Keratinocyte (primary cell): ENCODE measurements around the gene SEL1L3. TPM values are rescaled to one million over a fixed set of nuclear protein-coding genes. Genes with fewer than 3 reads are reported as not detected.

Experiments used
- DNase-seq: peaks from one replicate; pipeline ENCODE4 v3.0.0-alpha.2; 2011; ENCODE audit warnings: low read depth, missing footprints, low spot score
- FAIRE-seq: peaks from 2 replicates; lab custom pipeline; 2011; peaks lifted over from hg19 to GRCh38; lab: Jason Lieb, UNC
- H2AFZ ChIP-seq: 2 replicates; pipeline ENCODE4 v1.6.0; 2012; ENCODE audit warnings: low read length, control low read depth, inconsistent platforms; ENCODE audit not compliant: control insufficient read depth
- H3K27ac ChIP-seq: 2 replicates; pipeline ENCODE4 v1.5.1; 2011; ENCODE audit warnings: low read length; ENCODE audit not compliant: control insufficient read depth, insufficient read depth
- H3K27me3 ChIP-seq: 3 replicates; pipeline ENCODE4 v1.6.0; 2011; ENCODE audit warnings: low read length; ENCODE audit not compliant: control insufficient read depth, insufficient read depth; ENCODE audit errors: extremely low read depth
- H3K36me3 ChIP-seq, 2 experiments: 2 replicates in 1 of 2; 3 replicates in 1 of 2; pipeline ENCODE4 v1.5.1; 2011; ENCODE audit warnings: low read length in 2 of 2, mild to moderate bottlenecking in 1 of 2; ENCODE audit not compliant: control insufficient read depth in 2 of 2, insufficient read depth in 2 of 2; ENCODE audit errors: extremely low read depth in 1 of 2
- H3K4me1 ChIP-seq: 3 replicates; pipeline ENCODE4 v1.5.1; 2011; ENCODE audit warnings: low read length; ENCODE audit not compliant: control insufficient read depth, insufficient read depth; ENCODE audit errors: extremely low read depth
- H3K4me2 ChIP-seq: 3 replicates; pipeline ENCODE4 v1.6.0; 2011; ENCODE audit warnings: low read depth, low read length; ENCODE audit not compliant: control insufficient read depth, insufficient read depth; ENCODE audit errors: extremely low read depth
- H3K4me3 ChIP-seq, 3 experiments: fragments of 200-600 bp in 1 of 3; sonication (generic) in 1 of 3; 2 replicates in 2 of 3; 3 replicates in 1 of 3; pipeline ENCODE4 v1.5.1; 2011 to 2016; ENCODE audit warnings: low read length in 3 of 3, mild to moderate bottlenecking in 3 of 3, control low read depth in 2 of 3, inconsistent platforms in 1 of 3, low read depth in 1 of 3, mixed read lengths in 1 of 3, mixed run types in 1 of 3, moderate library complexity in 1 of 3; ENCODE audit not compliant: control insufficient read depth in 2 of 3, insufficient read depth in 2 of 3; ENCODE audit errors: extremely low read depth in 1 of 3
- H3K79me2 ChIP-seq: 2 replicates; pipeline ENCODE4 v1.6.0; 2012; ENCODE audit warnings: low read length; ENCODE audit not compliant: control insufficient read depth, insufficient read depth
- H3K9ac ChIP-seq: 3 replicates; pipeline ENCODE4 v1.6.0; 2011; ENCODE audit warnings: low read length; ENCODE audit not compliant: control insufficient read depth, insufficient read depth; ENCODE audit errors: extremely low read depth
- H3K9me1 ChIP-seq: 3 replicates; pipeline ENCODE4 v1.6.0; 2011; ENCODE audit warnings: low read length; ENCODE audit not compliant: control insufficient read depth, insufficient read depth; ENCODE audit errors: extremely low read depth
- H3K9me3 ChIP-seq: 2 replicates; pipeline ENCODE4 v1.5.1; 2012; ENCODE audit warnings: low read depth, low read length; ENCODE audit not compliant: control insufficient read depth
- H4K20me1 ChIP-seq: 3 replicates; pipeline ENCODE4 v1.6.0; 2011; ENCODE audit warnings: low read length; ENCODE audit not compliant: control insufficient read depth, insufficient read depth; ENCODE audit errors: extremely low read depth
- EZH2 ChIP-seq: IDR thresholded peaks from one replicate; pipeline ENCODE4 v1.6.1; 2012; ENCODE audit warnings: inconsistent platforms, mild to moderate bottlenecking, low read length, moderate library complexity
- dilution Hi-C: fragments of 300-500 bp; cut with MboI; formaldehyde crosslinking; loops from one replicate; pipeline ENCODE4 v1.7.0; 2020; ENCODE audit warnings: low sequenced_read_pairs; ENCODE audit not compliant: extremely low pct_ligation_motif_present
- polyA plus RNA-seq, 5 experiments: library from polyadenylated mRNA; depleted of rRNA in 3 of 5; stranded (reverse) in 3 of 5; stranded (forward) in 1 of 5; unstranded in 1 of 5; fragments of >200 nt; gene quantifications; 1 replicate in 1 of 5; 2 replicates in 3 of 5; 3 replicates in 1 of 5; pipeline versions ENCODE4 v1.2.1 to v1.2.3, GENCODE V29; 2011 to 2012; ENCODE audit warnings: missing spikeins in 2 of 5, low read depth in 1 of 5, low replicate concordance in 1 of 5
- TF ChIP-seq, protein P1 (sequence below), 3 experiments: IDR thresholded peaks in 1 of 3; conservative IDR thresholded peaks in 1 of 3; optimal IDR thresholded peaks in 1 of 3; 2 replicates in 2 of 3; 3 replicates in 1 of 3; pipeline versions ENCODE3 to v1.5.1; 2011; ENCODE audit warnings: low read length in 3 of 3, mild to moderate bottlenecking in 3 of 3, moderate library complexity in 2 of 3, control low read depth in 1 of 3, inconsistent platforms in 1 of 3; ENCODE audit not compliant: insufficient read depth in 2 of 3; ENCODE audit errors: extremely low read depth in 1 of 3

The SEL1L3 gene
- polyA plus RNA-seq, 1 donor (not counting 4 experiments of a cell fraction or from before 2014, with no cell fraction given) = 67.9 TPM

DNA sequence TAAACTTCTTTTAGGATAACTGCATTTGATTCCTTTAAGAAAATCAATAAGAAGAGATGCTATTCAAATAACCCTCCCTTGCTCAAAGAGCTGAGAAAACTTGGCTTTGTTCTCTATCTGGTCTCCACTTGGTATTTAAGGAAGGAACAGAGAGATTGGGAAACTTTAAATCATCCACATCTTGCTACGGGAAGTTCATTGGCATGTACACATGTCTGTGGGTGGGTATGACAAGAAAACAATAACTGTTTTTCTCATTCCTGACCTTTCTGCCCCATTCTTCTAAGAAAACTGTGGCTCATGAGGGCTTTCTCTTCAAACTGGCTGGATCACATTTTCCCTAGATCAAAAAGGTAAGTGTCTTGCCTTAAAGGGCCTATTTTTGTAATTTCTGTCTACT lies 6.0 kb downstream of the SEL1L3 start:
- Histone ChIP-seq H3K4me1 (peaks cover 29% of the 10 kb centered on the region), H3K27me3 (no peaks in the 10 kb centered on the region), H3K9me1 (no peaks in the 10 kb centered on the region), H3K4me3 (no peak overlapping the region), H2AFZ (no peak overlapping the region), H3K9me3 (no peaks in the 10 kb centered on the region), H4K20me1 (no peaks in the 10 kb centered on the region), H3K36me3 (no peaks in the 10 kb centered on the region), H3K79me2 (peaks cover 26% of the 10 kb centered on the region), H3K27ac (no peak overlapping the region), H3K9ac (no peak overlapping the region), H3K4me2 (no peak overlapping the region)
- FAIRE-seq = no peak
- dilution Hi-C loops = no loop called here
- TF ChIP-seq, protein P1, sequence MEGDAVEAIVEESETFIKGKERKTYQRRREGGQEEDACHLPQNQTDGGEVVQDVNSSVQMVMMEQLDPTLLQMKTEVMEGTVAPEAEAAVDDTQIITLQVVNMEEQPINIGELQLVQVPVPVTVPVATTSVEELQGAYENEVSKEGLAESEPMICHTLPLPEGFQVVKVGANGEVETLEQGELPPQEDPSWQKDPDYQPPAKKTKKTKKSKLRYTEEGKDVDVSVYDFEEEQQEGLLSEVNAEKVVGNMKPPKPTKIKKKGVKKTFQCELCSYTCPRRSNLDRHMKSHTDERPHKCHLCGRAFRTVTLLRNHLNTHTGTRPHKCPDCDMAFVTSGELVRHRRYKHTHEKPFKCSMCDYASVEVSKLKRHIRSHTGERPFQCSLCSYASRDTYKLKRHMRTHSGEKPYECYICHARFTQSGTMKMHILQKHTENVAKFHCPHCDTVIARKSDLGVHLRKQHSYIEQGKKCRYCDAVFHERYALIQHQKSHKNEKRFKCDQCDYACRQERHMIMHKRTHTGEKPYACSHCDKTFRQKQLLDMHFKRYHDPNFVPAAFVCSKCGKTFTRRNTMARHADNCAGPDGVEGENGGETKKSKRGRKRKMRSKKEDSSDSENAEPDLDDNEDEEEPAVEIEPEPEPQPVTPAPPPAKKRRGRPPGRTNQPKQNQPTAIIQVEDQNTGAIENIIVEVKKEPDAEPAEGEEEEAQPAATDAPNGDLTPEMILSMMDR (optimal IDR thresholded peaks at IDR 0.05 in 1 of 3, IDR thresholded peaks at IDR 0.05 in 1 of 3, conservative IDR thresholded peaks at IDR 0.05 in 1 of 3; ENCODE audit: extremely low read depth in 1 of 3, insufficient read depth in 2 of 3, low read length in 3 of 3) = no peak
- TF ChIP-seq EZH2 = no peak
- no peak for DNase-seq

- H3K27ac ChIP-seq = no peak overlapping the region
- DNase-seq (no peak), FAIRE-seq (no peak)
- H3K79me2 ChIP-seq = peaks cover 15% of the 10 kb centered on the region
- H3K9me1 ChIP-seq = no peaks in the 10 kb centered on the region
- dilution Hi-C loops = no loop called here
- H3K9me3 ChIP-seq = no peaks in the 10 kb centered on the region
- H3K9ac ChIP-seq = no peak overlapping the region
- H3K4me3 ChIP-seq = no peak overlapping the region
- TF ChIP-seq EZH2 = no peak
- TF ChIP-seq, protein P1 (optimal IDR thresholded peaks at IDR 0.05 in 1 of 3, IDR thresholded peaks at IDR 0.05 in 1 of 3, conservative IDR thresholded peaks at IDR 0.05 in 1 of 3; ENCODE audit: extremely low read depth in 1 of 3, insufficient read depth in 2 of 3, low read length in 3 of 3) = no peak
- peaks cover 10% of the 10 kb centered on the region for H3K4me1 ChIP-seq
- H2AFZ ChIP-seq = no peak overlapping the region
- H4K20me1 ChIP-seq = no peaks in the 10 kb centered on the region
- no peaks in the 10 kb centered on the region for H3K27me3 ChIP-seq
- H3K36me3 ChIP-seq = peaks cover 0 to 2% of the 10 kb centered on the region in 2 experiments
- no peak overlapping the region for H3K4me2 ChIP-seq
Measured at GRCh38 chr4:25852103-25852502, 10.7 kb downstream of the SEL1L3 start.
